ENCODE measurements around the gene COL26A1. TPM values are rescaled to one million over a fixed set of nuclear protein-coding genes. Genes with fewer than 3 reads are reported as not detected.
"Not testable (repeated sequence)": the region's sequence is repeated elsewhere in the genome, so short reads cannot be mapped to it uniquely, and the experiment has no call there.

COL26A1 gene
- total RNA-seq, 1 donor from 2014 or later: not detected

- DNase-seq (no peak), ATAC-seq (ENCODE audit: low read depth) (no peak)
- POLR2A ChIA-PET: no interaction called here
- intact Hi-C loops (cut with micrococcal nuclease): no loop called here
- Mint-ChIP-seq H3K4me3 (no peak overlapping the region), H3K4me1 (no peaks in the 10 kb centered on the region), H3K36me3 (ENCODE audit: low read depth) (no peaks in the 10 kb centered on the region), H3K9me3 (no peaks in the 10 kb centered on the region), H3K27me3 (peaks cover 14% of the 10 kb centered on the region), H3K27ac (no peak overlapping the region)
- TF ChIP-seq CTCF (IDR thresholded peaks at IDR 0.05): no peak
- CTCF ChIA-PET: no interaction called here
Measured at GRCh38 chr7:101486433-101487104, 123.9 kb downstream of the COL26A1 start.

- no peak overlapping the region for H3K4me3 Mint-ChIP-seq
- CTCF ChIA-PET: no interaction called here
- ATAC-seq (ENCODE audit: low read depth) (no peak), DNase-seq (no peak)
- intact Hi-C loops (cut with micrococcal nuclease): no loop called here
- POLR2A ChIA-PET: no interaction called here
- no peak overlapping the region for H3K27ac Mint-ChIP-seq
- TF ChIP-seq CTCF (IDR thresholded peaks at IDR 0.05): no peak
- H3K36me3 Mint-ChIP-seq (ENCODE audit: low read depth): no peaks in the 10 kb centered on the region
- H3K4me1 Mint-ChIP-seq: no peaks in the 10 kb centered on the region
- H3K9me3 Mint-ChIP-seq: no peaks in the 10 kb centered on the region
- peaks cover 14% of the 10 kb centered on the region for H3K27me3 Mint-ChIP-seq
Measured at GRCh38 chr7:101487105-101487458, 124.4 kb downstream of the COL26A1 start.

- Mint-ChIP-seq H3K36me3 (ENCODE audit: low read depth) (no peaks in the 10 kb centered on the region), H3K4me3 (no peak overlapping the region), H3K27me3 (peaks cover 14% of the 10 kb centered on the region), H3K4me1 (no peaks in the 10 kb centered on the region), H3K9me3 (no peaks in the 10 kb centered on the region), H3K27ac (no peak overlapping the region)
- TF ChIP-seq CTCF (IDR thresholded peaks at IDR 0.05): no peak
- POLR2A ChIA-PET: no interaction called here
- ATAC-seq (ENCODE audit: low read depth) (no peak), DNase-seq (no peak)
- intact Hi-C loops (cut with micrococcal nuclease): no loop called here
- CTCF ChIA-PET: no interaction called here
Measured at GRCh38 chr7:101487753-101488152, 125.1 kb downstream of the COL26A1 start.

GRCh38 chr7:101488826-101489572 lies 126.3 kb downstream of the COL26A1 start:
- ATAC-seq (ENCODE audit: low read depth): no peak
- no peak overlapping the region for H3K4me3 Mint-ChIP-seq
- no peaks in the 10 kb centered on the region for H3K36me3 Mint-ChIP-seq (ENCODE audit: low read depth)
- ChIA-PET POLR2A (no interaction called here), CTCF (no interaction called here)
- H3K27ac Mint-ChIP-seq: no peak overlapping the region
- H3K4me1 Mint-ChIP-seq: no peaks in the 10 kb centered on the region
- intact Hi-C loops (cut with micrococcal nuclease): no loop called here
- H3K9me3 Mint-ChIP-seq: no peaks in the 10 kb centered on the region
- peaks cover 16% of the 10 kb centered on the region for H3K27me3 Mint-ChIP-seq
- DNase-seq: no peak
- TF ChIP-seq CTCF (IDR thresholded peaks at IDR 0.05): no peak

GRCh38 chr7:101490439-101490838 lies 127.8 kb downstream of the COL26A1 start:
- peaks cover 12% of the 10 kb centered on the region for H3K27me3 Mint-ChIP-seq
- H3K4me3 Mint-ChIP-seq; H3K9me3 Mint-ChIP-seq; CTCF ChIA-PET; ATAC-seq (ENCODE audit: low read depth); H3K27ac Mint-ChIP-seq; H3K36me3 Mint-ChIP-seq (ENCODE audit: low read depth); H3K4me1 Mint-ChIP-seq; DNase-seq; POLR2A ChIA-PET; intact Hi-C loops (cut with micrococcal nuclease): not testable (repeated sequence)

GRCh38 chr7:101491442-101491841 lies 128.8 kb downstream of the COL26A1 start:
- H3K4me1 Mint-ChIP-seq; ATAC-seq (ENCODE audit: low read depth); H3K36me3 Mint-ChIP-seq (ENCODE audit: low read depth); CTCF ChIA-PET; intact Hi-C loops (cut with micrococcal nuclease); H3K4me3 Mint-ChIP-seq; H3K9me3 Mint-ChIP-seq; H3K27ac Mint-ChIP-seq; POLR2A ChIA-PET; DNase-seq: not testable (repeated sequence)
- peaks cover 12% of the 10 kb centered on the region for H3K27me3 Mint-ChIP-seq

Data from activated B cell treated with CpG ODN at 0.5 μM for 24 hours (primary cell).